ENCODE measurements around the gene TTBK1. TPM values are rescaled to one million over a fixed set of nuclear protein-coding genes. Genes with fewer than 3 reads are reported as not detected.

The TTBK1 gene
- total and polyA plus RNA-seq, 2 donors (not counting 1 experiment from before 2014, with no cell fraction given), result 0.07 TPM; not detected in 1

- intact Hi-C loops (cut with micrococcal nuclease), result loop anchor here (1.0 kb wide), 2 partner anchors 26 to 71 kb away; partner anchors contain the start of gene CRIP3
- H3K4me3 Mint-ChIP-seq, result no peak overlapping the region
- POLR2A ChIA-PET, result interaction anchor here (0.7 kb wide), 1 partner anchor 284 kb away, joined by 4 read pairs; no protein-coding TSS in a partner anchor
- no peak overlapping the region for H3K9ac ChIP-seq (ENCODE audit: low read length)
- H2AFZ ChIP-seq (ENCODE audit: insufficient read depth, low read depth, low read length, poor library complexity, severe bottlenecking), result no peak overlapping the region
- no peaks in the 10 kb centered on the region for H3K27me3 Mint-ChIP-seq
- no peak overlapping the region for H3K4me3 ChIP-seq (ENCODE audit: control extremely low read depth in 1 of 5, extremely low read depth in 1 of 5, insufficient read depth in 1 of 5, low read depth in 2 of 5, low read length in 4 of 5)
- no peaks in the 10 kb centered on the region for H3K9me3 ChIP-seq (ENCODE audit: control extremely low read depth in 1 of 3, control insufficient read depth in 2 of 3, insufficient read depth in 1 of 3, low read length in 2 of 3)
- CTCF ChIA-PET, result interaction anchor here (0.7 to 3.7 kb wide), 16 partner anchors 9 to 172 kb away, joined by 3 to 48 read pairs (median 4); partner anchors contain the start of gene CRIP3
- H3K4me1 Mint-ChIP-seq, result peaks cover 43% of the 10 kb centered on the region
- 60% methylated on average over 1 of the region's 2 CpGs for WGBS (ENCODE audit: insufficient coverage)
- ATAC-seq (ENCODE audit: low read depth) (no peak), DNase-seq (peak; percentile 49)
- peaks cover 28 to 29% of the 10 kb centered on the region in 2 donors for H3K4me1 ChIP-seq (ENCODE audit: control insufficient read depth in 2 of 2, insufficient read depth in 2 of 2, low read length in 2 of 2)
- TF ChIP-seq CTCF (IDR thresholded peaks at IDR 0.05), result peak; percentile 51
- no peak for TF ChIP-seq EZH2 (IDR thresholded peaks at IDR 0.05; ENCODE audit: borderline replicate concordance, insufficient read depth, low read depth, low read length, poor library complexity, severe bottlenecking)
- H3K36me3 ChIP-seq (replicated peaks in 1 of 2; ENCODE audit: control extremely low read depth in 1 of 2, control insufficient read depth in 1 of 2, extremely low read depth in 1 of 2, insufficient read depth in 2 of 2, low read length in 1 of 2), result peaks cover 0 to 36% of the 10 kb centered on the region in 2 experiments
- no peaks in the 10 kb centered on the region for H3K9me3 Mint-ChIP-seq (ENCODE audit: insufficient read depth)
- H3K4me2 ChIP-seq (replicated peaks; ENCODE audit: low read depth, low read length, poor library complexity, severe bottlenecking), result no peak overlapping the region
- peaks cover 14% of the 10 kb centered on the region for H4K20me1 ChIP-seq (ENCODE audit: control insufficient read depth, insufficient read depth, low read length, poor library complexity, severe bottlenecking)
- H3K79me2 ChIP-seq (ENCODE audit: control insufficient read depth, insufficient read depth, low read length), result peaks cover 10% of the 10 kb centered on the region
- H3K27ac ChIP-seq (ENCODE audit: low read length in 2 of 2), result peak overlapping the region in 1 of 2 donors; percentile 48
- H3K27ac Mint-ChIP-seq, result peak overlapping the region; percentile 57
- no peaks in the 10 kb centered on the region for H3K27me3 ChIP-seq (replicated peaks in 1 of 4; ENCODE audit: control extremely low read depth in 1 of 4, control insufficient read depth in 3 of 4, insufficient read depth in 4 of 4, low read length in 3 of 4)
These were observed 91.3 kb downstream of the TTBK1 start for GRCh38 chr6:43334466-43335095.

- Histone ChIP-seq H3K79me2 (ENCODE audit: control insufficient read depth, insufficient read depth, low read length) (peaks cover 10% of the 10 kb centered on the region), H3K4me1 (ENCODE audit: control insufficient read depth in 2 of 2, insufficient read depth in 2 of 2, low read length in 2 of 2) (peaks cover 29 to 31% of the 10 kb centered on the region in 2 donors), H3K27me3 (replicated peaks in 1 of 4; ENCODE audit: control extremely low read depth in 1 of 4, control insufficient read depth in 3 of 4, insufficient read depth in 4 of 4, low read length in 3 of 4) (no peaks in the 10 kb centered on the region), H3K9ac (ENCODE audit: low read length) (no peak overlapping the region), H4K20me1 (ENCODE audit: control insufficient read depth, insufficient read depth, low read length, poor library complexity, severe bottlenecking) (peaks cover 14% of the 10 kb centered on the region), H2AFZ (ENCODE audit: insufficient read depth, low read depth, low read length, poor library complexity, severe bottlenecking) (no peak overlapping the region), H3K9me3 (ENCODE audit: control extremely low read depth in 1 of 3, control insufficient read depth in 2 of 3, insufficient read depth in 1 of 3, low read length in 2 of 3) (no peaks in the 10 kb centered on the region), H3K27ac (ENCODE audit: low read length in 2 of 2) (no peak overlapping the region), H3K4me2 (replicated peaks; ENCODE audit: low read depth, low read length, poor library complexity, severe bottlenecking) (no peak overlapping the region), H3K36me3 (replicated peaks in 1 of 2; ENCODE audit: control extremely low read depth in 1 of 2, control insufficient read depth in 1 of 2, extremely low read depth in 1 of 2, insufficient read depth in 2 of 2, low read length in 1 of 2) (peaks cover 3 to 45% of the 10 kb centered on the region in 2 experiments), H3K4me3 (ENCODE audit: control extremely low read depth in 1 of 5, extremely low read depth in 1 of 5, insufficient read depth in 1 of 5, low read depth in 2 of 5, low read length in 4 of 5) (no peak overlapping the region)
- Mint-ChIP-seq H3K4me1 (peaks cover 50% of the 10 kb centered on the region), H3K4me3 (no peak overlapping the region), H3K9me3 (ENCODE audit: insufficient read depth) (no peaks in the 10 kb centered on the region), H3K27ac (peak overlapping the region; percentile 6), H3K27me3 (no peaks in the 10 kb centered on the region)
- DNase-seq, result no peak
- intact Hi-C loops (cut with micrococcal nuclease), result no loop called here
- CTCF ChIA-PET, result interaction anchor here (0.7 to 3.7 kb wide), 10 partner anchors 12 to 171 kb away, joined by 3 to 48 read pairs (median 6); partner anchors contain the start of genes CRIP3 and DNPH1
- ATAC-seq (ENCODE audit: low read depth), result no peak
- TF ChIP-seq CTCF (IDR thresholded peaks at IDR 0.05), result no peak
- POLR2A ChIA-PET, result interaction anchor here (0.7 to 0.9 kb wide), 3 partner anchors 22 to 283 kb away, joined by 3 to 4 read pairs (median 3); no protein-coding TSS in a partner anchor
- WGBS (ENCODE audit: insufficient coverage), result 90% methylated on average over 2 of the region's 3 CpGs
These were observed 92.2 kb downstream of the TTBK1 start for GRCh38 chr6:43335469-43335868.

Measured in B cell (primary cell).